HepG2 (cell line): Measurements from ENCODE around the gene ALKBH5. TPM values are rescaled to one million over a fixed set of nuclear protein-coding genes. Genes with fewer than 3 reads are reported as not detected.

Source experiments
- CREM ChIP-seq, 2 experiments: sonication (generic) in 1 of 2; formaldehyde crosslinking in 1 of 2; IDR thresholded peaks; 2 replicates each; pipeline versions ENCODE4 v1.4.0 to v1.6.1; 2016 to 2020; ENCODE audit warnings: antibody characterized with exemption in 1 of 2, mild to moderate bottlenecking in 1 of 2, missing genetic modification reagents in 1 of 2
- FOXK2 ChIP-seq: fragments of 450-650 bp; IDR thresholded peaks from 2 replicates; pipeline ENCODE4 v1.6.1; 2016
- HCFC1 ChIP-seq: fragments of 150-350 bp; IDR thresholded peaks from 2 replicates; pipeline ENCODE4 v1.6.1; 2014; ENCODE audit warnings: low read depth, low read length
- HHEX ChIP-seq: IDR thresholded peaks from 2 replicates; pipeline ENCODE4 v1.6.1; 2016; ENCODE audit warnings: control low read depth
- MTF1 ChIP-seq: sonication (generic); formaldehyde crosslinking; IDR thresholded peaks from 2 replicates; pipeline ENCODE4 v1.5.0; 2020; ENCODE audit warnings: missing genetic modification reagents
- NKX3-1 ChIP-seq: sonication (generic); formaldehyde crosslinking; IDR thresholded peaks from 2 replicates; pipeline ENCODE4 v1.5.0; 2020; ENCODE audit warnings: missing genetic modification reagents
- RCOR2 ChIP-seq: IDR thresholded peaks from 2 replicates; pipeline ENCODE4 v1.6.1; 2016; ENCODE audit warnings: missing biosample characterization, missing genetic modification reagents
- RFXAP ChIP-seq: sonication (generic); formaldehyde crosslinking; IDR thresholded peaks from 2 replicates; pipeline ENCODE4 v1.4.0; 2020; ENCODE audit warnings: missing genetic modification reagents, borderline replicate concordance
- SNAI1 ChIP-seq: sonication (generic); formaldehyde crosslinking; IDR thresholded peaks from 2 replicates; pipeline ENCODE4 v1.5.0; 2020; ENCODE audit warnings: mild to moderate bottlenecking, missing genetic modification reagents, borderline replicate concordance
- SPEN ChIP-seq: sonication (generic); formaldehyde crosslinking; IDR thresholded peaks from 2 replicates; pipeline ENCODE4 v1.5.1; 2020; ENCODE audit warnings: low read depth, mild to moderate bottlenecking, missing genetic modification reagents
- TIGD3 ChIP-seq: sonication (generic); formaldehyde crosslinking; IDR thresholded peaks from 2 replicates; pipeline ENCODE4 v1.5.1; 2020; ENCODE audit warnings: mild to moderate bottlenecking, missing genetic modification reagents, borderline replicate concordance
- ZBTB7A ChIP-seq: sonication (generic); formaldehyde crosslinking; IDR thresholded peaks from 2 replicates; pipeline ENCODE4 v1.8.0; 2022; ENCODE audit warnings: mild to moderate bottlenecking, missing genetic modification reagents
- ZFP90 ChIP-seq: sonication (generic); formaldehyde crosslinking; IDR thresholded peaks from 2 replicates; pipeline ENCODE4 v1.8.0; 2022; ENCODE audit warnings: missing genetic modification reagents, mild to moderate bottlenecking, inconsistent platforms, borderline replicate concordance
- ZNF143 ChIP-seq: sonication (generic); formaldehyde crosslinking; IDR thresholded peaks from 2 replicates; pipeline ENCODE4 v1.4.0; 2020; ENCODE audit warnings: missing genetic modification reagents
- ZNF496 ChIP-seq: sonication (generic); formaldehyde crosslinking; IDR thresholded peaks from 2 replicates; pipeline ENCODE4 v1.8.1; 2023; ENCODE audit warnings: mild to moderate bottlenecking, moderate library complexity, missing genetic modification reagents; ENCODE audit not compliant: insufficient replicate concordance
- ZNF530 ChIP-seq: sonication (generic); formaldehyde crosslinking; IDR thresholded peaks from 2 replicates; pipeline ENCODE4 v1.5.0; 2020; ENCODE audit warnings: low read depth, mild to moderate bottlenecking, missing genetic modification reagents
- ZNF567 ChIP-seq: sonication (generic); formaldehyde crosslinking; IDR thresholded peaks from 2 replicates; pipeline ENCODE4 v1.8.1; 2023; ENCODE audit warnings: mild to moderate bottlenecking, missing genetic modification reagents, borderline replicate concordance
- ZNF615 ChIP-seq: sonication (generic); formaldehyde crosslinking; IDR thresholded peaks from 2 replicates; pipeline ENCODE4 v1.5.0; 2020; ENCODE audit warnings: mild to moderate bottlenecking, missing genetic modification reagents, borderline replicate concordance
- polyA plus RNA-seq, 8 experiments: library from polyadenylated mRNA; depleted of rRNA in 3 of 8; stranded (reverse) in 7 of 8; unstranded in 1 of 8; fragments of >200 nt; fragmentation: Illumina TruSeq in 4 of 8; extraction: Trizol in 4 of 8; gene quantifications; 2 replicates each; pipeline versions ENCODE4 v1.2.1 to v1.2.3, GENCODE V29; 2011 to 2016; ENCODE audit warnings: low read depth in 4 of 8, missing spikeins in 1 of 8, mixed read lengths in 1 of 8; ENCODE audit not compliant: insufficient read depth in 1 of 8
- total RNA-seq, 5 experiments: library from RNA; depleted of rRNA; stranded (reverse); fragments of >200 nt; fragmentation: Illumina TruSeq; extraction: Trizol; gene quantifications; 2 replicates each; pipeline ENCODE4 v1.2.3, GENCODE V29; 2016; ENCODE audit warnings: low read depth in 1 of 5
- TF ChIP-seq, protein P1 (sequence below): sonication (generic); formaldehyde crosslinking; IDR thresholded peaks from 2 replicates; pipeline ENCODE4 v1.4.0; 2020; ENCODE audit warnings: mild to moderate bottlenecking, missing genetic modification reagents
- TF ChIP-seq, protein P2 (sequence below): IDR thresholded peaks from 2 replicates; pipeline ENCODE4 v1.6.1; 2016; ENCODE audit warnings: control low read depth
- TF ChIP-seq, protein P3 (sequence below): IDR thresholded peaks from 2 replicates; pipeline ENCODE4 v1.6.1; 2016; ENCODE audit warnings: low read depth
- TF ChIP-seq, protein P4 (sequence below): IDR thresholded peaks from 2 replicates; pipeline ENCODE4 v1.6.1; 2012; ENCODE audit warnings: inconsistent platforms

ALKBH5 gene
- total and polyA plus RNA-seq, 2 of the 13 experiments (the other 11 are each of a cell fraction or from before 2014, with no cell fraction given) = 68.9 to 76.9 TPM

DNA sequence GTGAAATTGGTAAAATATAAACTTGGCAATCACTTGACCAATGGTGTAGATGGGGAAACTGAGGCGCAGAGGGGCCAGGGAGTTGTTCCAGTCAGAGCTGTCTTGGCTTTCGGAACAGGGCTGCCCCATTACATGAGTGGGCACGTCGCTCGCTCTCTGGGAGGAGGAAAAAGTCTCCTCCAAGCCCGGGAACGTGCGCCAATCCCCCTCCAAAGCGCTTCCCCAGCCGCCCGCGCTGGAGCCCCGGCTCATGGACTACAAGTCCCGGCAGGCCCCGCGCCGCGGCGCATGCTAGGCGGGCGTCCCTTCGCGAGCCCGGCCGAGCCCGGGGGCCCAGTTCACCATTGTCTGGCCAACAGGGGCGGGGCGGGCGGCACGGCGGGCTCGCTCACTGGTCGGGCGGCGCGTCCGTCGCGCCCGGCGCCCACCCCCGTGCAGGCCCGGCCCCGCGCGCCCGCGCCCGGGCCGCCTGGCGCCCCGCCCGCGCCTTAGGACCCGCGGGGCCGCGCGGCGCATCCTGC lies 41.6 kb downstream of the ALKBH5 start, which contains the start of gene LLGL1 (continued):
- TF ChIP-seq TIGD3 (CRISPR knock-in tag) (no peak), FOXK2 (no peak), ZNF530 (CRISPR knock-in tag) (no peak), ZNF567 (CRISPR knock-in tag) (no peak), HCFC1 (peak; percentile 87), NKX3-1 (no peak), ZBTB7A (CRISPR knock-in tag) (no peak), HHEX (no peak), ZNF615 (no peak), SPEN (0 out of 2 replicates have a peak, but pooled peaks have one; percentile 22), RCOR2 (CRISPR knock-in tag) (no peak), RFXAP (CRISPR knock-in tag) (no peak), ZNF496 (CRISPR knock-in tag) (no peak), MTF1 (CRISPR knock-in tag) (no peak), CREM (IDR thresholded peaks at IDR 0.05) (0 out of 2 replicates have a peak, but pooled peaks have one; percentile 8), CREM (CRISPR knock-in tag; IDR thresholded peaks at IDR 0.05) (no peak), ZNF143 (peak; percentile 91), ZFP90 (CRISPR knock-in tag) (no peak), SNAI1 (CRISPR knock-in tag) (no peak)
- TF ChIP-seq, protein P1, sequence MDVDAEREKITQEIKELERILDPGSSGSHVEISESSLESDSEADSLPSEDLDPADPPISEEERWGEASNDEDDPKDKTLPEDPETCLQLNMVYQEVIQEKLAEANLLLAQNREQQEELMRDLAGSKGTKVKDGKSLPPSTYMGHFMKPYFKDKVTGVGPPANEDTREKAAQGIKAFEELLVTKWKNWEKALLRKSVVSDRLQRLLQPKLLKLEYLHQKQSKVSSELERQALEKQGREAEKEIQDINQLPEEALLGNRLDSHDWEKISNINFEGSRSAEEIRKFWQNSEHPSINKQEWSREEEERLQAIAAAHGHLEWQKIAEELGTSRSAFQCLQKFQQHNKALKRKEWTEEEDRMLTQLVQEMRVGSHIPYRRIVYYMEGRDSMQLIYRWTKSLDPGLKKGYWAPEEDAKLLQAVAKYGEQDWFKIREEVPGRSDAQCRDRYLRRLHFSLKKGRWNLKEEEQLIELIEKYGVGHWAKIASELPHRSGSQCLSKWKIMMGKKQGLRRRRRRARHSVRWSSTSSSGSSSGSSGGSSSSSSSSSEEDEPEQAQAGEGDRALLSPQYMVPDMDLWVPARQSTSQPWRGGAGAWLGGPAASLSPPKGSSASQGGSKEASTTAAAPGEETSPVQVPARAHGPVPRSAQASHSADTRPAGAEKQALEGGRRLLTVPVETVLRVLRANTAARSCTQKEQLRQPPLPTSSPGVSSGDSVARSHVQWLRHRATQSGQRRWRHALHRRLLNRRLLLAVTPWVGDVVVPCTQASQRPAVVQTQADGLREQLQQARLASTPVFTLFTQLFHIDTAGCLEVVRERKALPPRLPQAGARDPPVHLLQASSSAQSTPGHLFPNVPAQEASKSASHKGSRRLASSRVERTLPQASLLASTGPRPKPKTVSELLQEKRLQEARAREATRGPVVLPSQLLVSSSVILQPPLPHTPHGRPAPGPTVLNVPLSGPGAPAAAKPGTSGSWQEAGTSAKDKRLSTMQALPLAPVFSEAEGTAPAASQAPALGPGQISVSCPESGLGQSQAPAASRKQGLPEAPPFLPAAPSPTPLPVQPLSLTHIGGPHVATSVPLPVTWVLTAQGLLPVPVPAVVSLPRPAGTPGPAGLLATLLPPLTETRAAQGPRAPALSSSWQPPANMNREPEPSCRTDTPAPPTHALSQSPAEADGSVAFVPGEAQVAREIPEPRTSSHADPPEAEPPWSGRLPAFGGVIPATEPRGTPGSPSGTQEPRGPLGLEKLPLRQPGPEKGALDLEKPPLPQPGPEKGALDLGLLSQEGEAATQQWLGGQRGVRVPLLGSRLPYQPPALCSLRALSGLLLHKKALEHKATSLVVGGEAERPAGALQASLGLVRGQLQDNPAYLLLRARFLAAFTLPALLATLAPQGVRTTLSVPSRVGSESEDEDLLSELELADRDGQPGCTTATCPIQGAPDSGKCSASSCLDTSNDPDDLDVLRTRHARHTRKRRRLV = no peak
- TF ChIP-seq, protein P2, sequence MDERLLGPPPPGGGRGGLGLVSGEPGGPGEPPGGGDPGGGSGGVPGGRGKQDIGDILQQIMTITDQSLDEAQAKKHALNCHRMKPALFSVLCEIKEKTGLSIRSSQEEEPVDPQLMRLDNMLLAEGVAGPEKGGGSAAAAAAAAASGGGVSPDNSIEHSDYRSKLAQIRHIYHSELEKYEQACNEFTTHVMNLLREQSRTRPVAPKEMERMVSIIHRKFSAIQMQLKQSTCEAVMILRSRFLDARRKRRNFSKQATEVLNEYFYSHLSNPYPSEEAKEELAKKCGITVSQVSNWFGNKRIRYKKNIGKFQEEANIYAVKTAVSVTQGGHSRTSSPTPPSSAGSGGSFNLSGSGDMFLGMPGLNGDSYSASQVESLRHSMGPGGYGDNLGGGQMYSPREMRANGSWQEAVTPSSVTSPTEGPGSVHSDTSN (CRISPR knock-in tag) = peak; percentile 43; the same call in 1 of the 2 replicates
- TF ChIP-seq, protein P3, sequence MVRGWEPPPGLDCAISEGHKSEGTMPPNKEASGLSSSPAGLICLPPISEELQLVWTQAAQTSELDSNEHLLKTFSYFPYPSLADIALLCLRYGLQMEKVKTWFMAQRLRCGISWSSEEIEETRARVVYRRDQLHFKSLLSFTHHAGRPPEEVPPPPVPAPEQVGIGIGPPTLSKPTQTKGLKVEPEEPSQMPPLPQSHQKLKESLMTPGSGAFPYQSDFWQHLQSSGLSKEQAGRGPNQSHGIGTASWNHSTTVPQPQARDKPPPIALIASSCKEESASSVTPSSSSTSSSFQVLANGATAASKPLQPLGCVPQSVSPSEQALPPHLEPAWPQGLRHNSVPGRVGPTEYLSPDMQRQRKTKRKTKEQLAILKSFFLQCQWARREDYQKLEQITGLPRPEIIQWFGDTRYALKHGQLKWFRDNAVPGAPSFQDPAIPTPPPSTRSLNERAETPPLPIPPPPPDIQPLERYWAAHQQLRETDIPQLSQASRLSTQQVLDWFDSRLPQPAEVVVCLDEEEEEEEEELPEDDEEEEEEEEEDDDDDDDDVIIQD = no peak
- TF ChIP-seq, protein P4, sequence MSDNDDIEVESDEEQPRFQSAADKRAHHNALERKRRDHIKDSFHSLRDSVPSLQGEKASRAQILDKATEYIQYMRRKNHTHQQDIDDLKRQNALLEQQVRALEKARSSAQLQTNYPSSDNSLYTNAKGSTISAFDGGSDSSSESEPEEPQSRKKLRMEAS = peak; percentile 48; the same call in 1 of the 2 replicates
